Measurements from ENCODE around the gene RNF213.
"Not testable (repeated sequence)": the region's sequence is repeated elsewhere in the genome, so short reads cannot be mapped to it uniquely, and the experiment has no call there.

The RNF213 gene

DNA sequence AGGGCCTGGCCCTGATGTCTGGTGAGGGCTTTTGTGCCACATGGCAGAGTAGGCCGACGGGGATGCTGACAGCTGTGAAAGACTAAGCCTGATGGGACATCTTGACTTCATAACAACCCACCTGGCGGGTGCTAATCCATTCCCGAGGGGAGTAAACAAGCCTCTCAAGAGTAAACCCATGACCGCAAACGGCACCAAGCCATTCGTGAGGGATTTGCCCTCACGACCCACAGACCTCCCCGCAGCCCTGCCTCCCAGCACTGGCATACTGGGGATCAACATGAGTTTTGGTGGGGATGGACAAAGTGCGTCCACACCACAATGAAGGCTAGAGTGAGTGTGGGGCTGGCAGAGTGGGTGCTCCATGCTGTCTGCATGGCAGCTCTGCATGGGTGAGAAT, 11.7 kb downstream of the RNF213 start:
- no peak for DNase-seq

DNA sequence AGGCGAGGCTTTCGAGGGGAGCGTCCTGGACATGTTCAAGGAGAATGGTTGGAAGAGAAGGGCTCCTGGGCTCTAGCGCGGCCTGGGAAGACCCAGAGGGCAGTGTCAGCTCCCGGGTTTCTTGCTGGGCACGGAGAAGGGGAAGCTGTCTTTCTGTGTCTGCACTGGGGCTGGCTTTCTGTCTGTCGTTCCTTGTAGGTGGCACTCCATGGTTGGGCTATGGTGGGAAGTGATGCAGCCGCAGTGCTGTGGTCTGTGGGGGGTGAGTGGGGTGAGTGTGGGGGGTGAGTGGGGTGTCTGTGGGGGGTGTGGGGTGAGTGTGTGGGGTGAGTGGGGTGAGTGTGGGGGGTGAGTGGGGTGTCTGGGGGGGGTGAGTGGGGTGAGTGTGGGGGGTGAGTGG, 13.7 kb downstream of the RNF213 start:
- no peak for DNase-seq

DNA sequence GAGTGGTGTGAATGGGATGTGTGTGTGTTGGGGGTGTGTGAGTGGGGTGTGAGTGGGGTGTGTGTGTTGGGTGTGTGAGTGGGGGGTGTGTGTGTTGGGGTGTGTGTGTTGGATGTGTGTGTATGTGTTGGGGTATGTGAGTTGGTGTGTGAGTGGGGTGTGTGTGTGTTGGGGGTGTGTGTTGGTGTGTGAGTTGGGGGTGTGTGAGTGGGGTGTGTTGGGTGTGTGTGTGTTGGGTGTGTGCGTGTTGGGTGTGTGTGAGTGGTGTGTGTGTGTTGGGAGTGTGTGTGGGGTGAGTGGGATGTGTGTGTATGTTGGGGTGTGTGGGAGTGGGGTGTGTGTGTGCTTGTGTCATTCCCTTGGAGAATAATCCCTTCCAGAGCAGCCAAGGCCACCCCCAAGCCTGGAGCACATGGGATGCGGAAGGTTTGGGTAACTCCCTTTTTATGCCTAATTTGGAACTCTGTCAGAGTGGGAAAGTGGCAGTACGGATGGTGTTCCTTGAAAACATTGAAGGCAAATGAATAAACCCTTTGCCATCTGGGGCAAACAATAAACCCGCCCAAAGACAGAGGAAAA, 14.3 kb downstream of the RNF213 start:
- no peak for DNase-seq

DNA sequence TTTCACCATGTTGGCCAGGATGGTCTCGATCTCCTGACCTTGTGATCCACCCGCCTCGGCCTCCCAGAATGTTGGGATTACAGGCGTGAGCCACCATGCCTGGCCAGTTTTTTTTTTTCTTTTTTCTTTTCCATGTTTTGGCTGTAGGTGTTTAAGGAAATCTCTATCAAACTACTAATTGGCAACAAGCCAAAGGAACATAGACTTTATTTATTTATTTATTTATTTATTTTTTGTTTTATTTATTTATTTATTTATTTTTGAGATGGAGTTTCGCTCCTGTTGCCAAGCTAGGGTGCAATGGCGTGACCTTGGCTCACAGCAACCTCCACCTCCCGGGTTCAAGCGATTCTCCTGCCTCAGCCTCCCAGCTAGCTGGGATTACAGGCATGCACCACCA, 15.2 kb downstream of the RNF213 start:
- DNase-seq, result not testable (repeated sequence)

DNA sequence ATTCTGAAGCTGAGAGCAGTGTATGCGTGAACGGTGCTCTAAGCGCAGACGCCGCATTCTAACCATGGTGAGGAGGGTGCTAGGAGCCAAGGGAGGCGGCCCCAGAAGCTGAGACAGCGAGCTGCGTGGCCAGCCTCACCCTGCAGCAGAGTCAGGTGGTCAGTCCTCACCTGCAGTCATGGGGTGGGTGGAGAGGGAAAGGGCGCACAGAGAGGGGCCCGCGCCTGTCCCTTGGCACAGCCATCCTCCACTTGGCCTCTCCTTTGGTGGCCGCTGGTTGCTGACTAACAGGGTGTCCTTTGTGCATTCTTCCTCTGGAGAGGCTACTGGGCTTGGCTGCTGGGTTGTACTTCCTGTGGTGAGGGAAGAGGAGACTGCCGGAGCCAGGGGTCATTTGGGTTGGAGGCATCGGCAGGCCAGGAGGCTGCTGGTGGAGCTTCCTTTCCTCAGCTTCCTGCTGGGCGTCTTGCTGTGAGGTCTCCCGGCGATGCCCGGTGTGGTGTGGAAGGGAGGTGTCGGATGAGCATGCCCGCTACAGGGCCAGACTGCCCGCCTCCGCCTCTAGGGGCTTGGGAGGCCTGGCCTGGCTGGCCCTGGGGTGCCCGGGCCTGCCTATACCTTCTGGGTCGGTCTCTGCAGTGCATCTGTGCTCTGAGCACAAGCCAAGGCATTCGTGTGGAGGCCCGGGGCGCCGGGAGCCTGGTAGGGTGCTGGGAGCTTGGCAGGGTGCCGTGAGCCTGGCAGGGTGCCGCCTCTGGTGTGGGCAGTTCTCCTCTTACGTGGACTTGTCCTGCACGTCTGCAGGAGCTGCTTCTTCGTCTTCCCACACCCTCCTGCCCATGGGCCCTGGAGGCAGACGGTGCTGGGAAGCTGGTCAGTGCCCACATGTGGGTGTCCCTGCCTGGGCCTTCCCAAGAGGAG, 17.4 kb downstream of the RNF213 start:
- no peak for DNase-seq

DNA sequence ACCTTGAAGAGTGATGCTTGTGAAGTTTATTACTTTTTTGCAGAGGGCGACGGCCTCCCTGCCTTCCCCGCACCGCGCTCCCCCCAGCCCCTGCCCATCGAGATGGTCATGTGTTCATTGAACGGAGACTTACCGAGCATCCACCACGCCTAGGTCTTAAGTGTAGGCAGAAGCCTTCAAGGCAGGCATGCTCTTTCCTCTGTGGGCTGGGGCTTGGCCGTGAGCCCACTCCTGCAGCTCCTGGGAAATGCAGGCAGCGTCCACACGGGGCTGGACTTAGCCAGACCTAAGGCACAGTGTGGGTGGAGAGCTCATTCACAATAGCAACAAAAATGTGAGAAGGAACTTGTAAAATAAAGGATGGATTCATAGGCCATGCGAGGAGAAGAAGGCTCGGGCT, 19.2 kb downstream of the RNF213 start:
- no peak for DNase-seq

DNA sequence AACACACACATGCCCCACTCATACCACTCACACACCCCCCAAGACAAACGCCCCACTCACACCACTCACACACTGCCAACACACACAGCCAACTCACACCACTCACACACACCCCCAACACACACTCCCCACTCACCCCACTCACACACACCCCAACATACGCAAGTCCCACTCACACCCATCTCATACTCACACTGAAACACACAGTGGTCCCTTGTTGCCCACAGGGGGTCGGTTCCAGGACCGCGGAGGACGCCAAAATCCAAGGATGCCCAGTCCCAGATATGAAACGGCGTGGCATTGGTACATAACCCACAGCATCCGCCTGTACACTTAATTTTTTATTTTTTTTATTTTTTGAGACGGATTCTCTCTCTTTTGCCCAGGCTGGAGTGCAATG, 20.9 kb downstream of the RNF213 start:
- no peak for DNase-seq

DNA sequence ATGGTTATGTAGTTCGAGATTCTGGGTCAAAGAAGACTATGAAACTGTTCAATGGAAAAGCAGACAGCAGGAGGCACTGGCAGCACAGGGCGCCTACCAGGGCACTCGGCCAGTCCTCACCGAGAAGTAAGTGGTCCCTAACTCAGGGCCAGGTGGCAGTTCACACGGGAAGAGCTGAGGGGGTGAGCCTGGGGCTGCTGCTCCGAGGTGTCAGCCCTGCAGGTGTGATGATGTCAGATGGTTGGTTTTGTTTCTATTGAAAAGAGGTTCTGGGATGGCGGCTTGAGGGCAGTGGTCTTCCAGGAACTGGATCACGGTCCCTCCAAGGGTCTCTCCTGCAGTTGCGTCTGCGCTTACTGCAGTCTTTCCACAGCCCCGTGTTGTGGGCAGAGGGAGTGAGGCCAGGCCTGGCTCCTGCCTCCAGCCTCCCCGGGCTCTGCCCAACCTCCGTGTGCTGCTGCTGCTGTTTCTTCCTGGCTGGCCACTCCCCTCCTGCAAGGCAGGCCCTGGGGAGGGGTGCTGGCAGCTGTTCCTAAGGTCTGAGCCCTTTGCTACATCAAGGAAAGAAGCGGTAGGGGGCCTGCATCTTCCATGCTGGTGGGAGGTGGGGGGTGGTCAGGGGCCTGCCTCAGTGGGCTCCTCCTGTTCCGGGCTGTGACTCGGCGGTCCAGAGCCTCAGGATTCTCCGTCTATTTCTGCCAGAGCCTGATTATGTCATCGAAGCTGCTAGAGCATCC, 22.6 kb downstream of the RNF213 start:
- DNase-seq, result no peak

DNA sequence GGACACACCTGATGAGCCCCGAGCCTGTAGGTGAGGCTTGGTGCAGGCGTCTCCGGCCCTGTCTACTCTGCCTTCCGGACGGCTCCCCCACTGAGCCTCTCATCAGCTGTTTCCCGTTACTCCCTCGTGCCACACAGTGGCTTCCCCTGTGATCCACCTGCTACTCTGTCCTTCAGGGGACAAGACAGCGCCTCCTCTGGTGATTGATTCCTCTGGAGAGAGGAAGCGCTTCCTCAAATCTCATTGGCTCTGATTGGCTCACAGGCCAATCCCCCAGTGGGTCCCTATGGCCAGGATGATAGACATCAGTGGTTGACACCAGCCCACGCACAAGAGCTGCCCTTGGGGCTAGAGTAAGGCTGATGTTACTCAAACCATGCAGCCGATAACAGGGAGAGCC, 24.0 kb downstream of the RNF213 start:
- DNase-seq, result no peak

DNA sequence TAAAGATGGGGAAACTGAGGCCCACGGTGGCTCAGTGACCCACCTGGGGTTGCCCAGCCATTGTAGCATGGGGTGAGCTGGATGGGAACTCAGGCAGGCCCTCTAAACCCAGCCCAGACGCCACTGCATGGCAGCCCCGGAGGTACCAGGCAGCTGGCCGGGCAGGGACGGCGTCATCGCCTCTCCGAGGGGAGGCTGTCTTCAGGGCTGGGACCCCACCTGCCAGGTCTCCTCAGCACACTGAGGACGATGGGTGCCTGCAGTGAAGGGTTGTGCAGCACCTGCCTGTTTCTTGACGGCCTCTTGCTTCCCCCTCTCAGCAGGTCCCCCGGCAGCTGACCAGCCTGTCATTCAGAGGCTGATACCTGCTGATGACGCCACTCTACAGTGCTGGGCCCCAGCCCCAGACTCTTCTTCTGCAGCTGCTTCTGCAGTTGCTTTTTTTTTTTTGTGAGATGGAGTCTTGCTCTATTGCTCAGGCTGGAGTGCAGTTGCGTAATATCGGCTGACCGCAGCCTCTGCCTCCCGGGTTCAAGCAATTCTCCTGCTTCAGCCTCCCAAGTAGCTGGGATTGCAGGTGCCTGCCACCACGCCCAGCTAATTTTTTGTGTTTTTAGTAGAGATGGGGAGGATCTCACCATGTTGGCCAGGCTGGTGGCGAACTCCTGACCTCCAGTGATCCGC, 24.7 kb downstream of the RNF213 start:
- no peak for DNase-seq

DNA sequence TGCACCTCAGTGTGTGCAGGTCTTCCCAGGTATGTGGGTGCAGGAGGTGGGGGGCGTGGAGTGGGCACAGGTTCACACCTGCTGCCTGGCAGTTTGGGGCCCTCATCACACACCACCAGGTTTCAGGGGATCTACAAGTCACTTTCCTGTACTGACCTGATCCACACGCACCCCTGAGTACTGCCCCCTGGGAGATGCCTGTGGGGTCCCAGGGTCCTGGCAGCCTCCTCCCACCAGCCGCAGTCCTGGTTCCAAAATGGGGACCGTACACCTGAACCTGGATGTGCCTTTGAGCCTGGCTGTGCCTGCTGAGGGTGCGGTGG, 25.9 kb downstream of the RNF213 start:
- no peak for DNase-seq

DNA sequence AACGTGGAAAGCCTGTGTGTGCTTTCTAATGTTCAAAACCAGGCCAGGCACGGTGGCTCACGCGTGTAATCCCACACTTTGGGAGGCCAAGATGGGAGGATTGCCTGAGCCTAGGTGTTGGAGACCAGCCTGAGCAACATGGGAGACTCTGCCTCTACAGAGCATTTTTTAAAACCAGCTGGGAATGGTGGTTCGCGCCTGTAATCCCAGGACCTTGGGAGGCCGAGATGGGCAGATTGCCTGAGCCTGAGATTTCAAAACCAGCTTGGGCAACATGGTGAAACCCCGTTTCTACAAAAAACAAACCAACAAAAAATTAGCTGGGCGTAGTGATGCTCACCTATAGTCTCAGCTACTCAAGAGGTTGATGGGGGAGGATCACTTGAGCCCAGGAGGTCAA, 26.4 kb downstream of the RNF213 start:
- no peak for DNase-seq

DNA sequence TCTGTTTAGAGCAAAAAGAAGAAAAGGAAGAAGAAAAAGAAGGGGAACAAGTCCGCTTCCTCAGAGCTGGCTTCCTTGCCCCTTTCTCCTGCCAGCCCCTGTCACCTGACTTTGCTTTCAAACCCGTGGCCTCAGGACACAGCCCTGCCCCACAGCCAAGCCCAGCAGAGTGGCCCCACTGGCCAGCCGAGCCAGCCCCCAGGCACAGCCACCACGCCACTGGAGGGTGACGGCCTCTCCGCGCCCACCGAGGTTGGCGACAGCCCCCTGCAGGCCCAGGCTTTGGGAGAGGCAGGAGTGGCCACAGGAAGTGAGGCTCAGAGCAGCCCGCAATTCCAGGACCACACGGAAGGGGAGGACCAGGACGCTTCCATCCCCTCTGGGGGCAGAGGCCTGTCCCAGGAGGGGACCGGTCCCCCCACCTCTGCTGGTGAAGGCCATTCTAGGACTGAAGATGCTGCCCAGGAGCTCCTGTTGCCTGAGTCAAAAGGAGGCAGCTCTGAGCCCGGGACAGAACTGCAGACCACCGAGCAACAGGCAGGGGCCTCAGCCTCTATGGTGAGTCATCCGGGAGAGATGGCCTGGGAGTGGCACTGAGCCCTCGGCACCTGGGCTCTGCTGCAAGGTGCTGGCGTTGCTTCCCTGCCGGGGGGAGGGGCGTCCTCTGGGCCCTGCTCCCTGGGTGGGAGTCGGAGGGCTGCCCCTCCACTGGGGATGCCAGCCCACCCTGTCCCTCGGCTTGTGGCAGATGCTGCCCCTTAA, 27.3 kb downstream of the RNF213 start:
- DNase-seq, result no peak

DNA sequence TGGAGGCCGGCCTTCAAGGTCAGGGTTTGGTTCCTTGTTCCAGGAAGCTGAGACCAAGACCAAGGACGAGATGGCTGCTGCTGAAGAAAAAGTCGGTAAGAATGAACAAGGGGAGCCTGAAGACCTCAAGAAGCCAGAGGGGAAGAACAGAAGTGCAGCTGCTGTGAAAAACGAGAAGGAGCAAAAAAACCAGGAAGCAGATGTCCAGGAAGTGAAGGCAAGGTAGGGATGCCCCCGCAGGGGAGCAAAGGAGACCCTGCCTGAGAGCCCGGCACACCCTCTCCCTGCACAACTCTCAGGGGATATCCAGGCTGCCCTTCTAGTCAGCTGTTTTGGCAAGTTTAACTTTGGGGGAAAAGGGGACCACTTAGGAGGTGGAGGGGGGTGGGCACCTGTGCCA, 29.0 kb downstream of the RNF213 start:
- DNase-seq, result no peak

DNA sequence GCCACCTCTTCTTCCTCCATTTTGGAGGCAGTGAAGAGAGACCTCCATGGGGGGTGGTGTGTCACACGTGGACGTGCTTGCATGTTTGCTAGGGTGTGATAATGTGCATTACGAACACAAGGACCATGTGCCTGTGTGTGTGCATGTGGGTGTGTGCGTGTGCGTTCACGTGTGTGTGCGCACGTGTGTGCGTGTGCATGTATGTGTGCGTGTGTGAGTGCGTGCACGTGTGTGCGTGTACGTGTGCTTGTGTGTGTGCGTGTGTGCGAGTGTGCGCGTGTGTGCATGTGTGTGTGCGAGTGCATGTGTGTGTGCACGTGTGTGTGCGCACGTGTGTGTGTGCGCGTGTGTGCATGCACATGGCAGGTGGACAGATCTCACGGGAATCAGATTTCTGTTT, 29.5 kb downstream of the RNF213 start:
- no peak for DNase-seq

DNA sequence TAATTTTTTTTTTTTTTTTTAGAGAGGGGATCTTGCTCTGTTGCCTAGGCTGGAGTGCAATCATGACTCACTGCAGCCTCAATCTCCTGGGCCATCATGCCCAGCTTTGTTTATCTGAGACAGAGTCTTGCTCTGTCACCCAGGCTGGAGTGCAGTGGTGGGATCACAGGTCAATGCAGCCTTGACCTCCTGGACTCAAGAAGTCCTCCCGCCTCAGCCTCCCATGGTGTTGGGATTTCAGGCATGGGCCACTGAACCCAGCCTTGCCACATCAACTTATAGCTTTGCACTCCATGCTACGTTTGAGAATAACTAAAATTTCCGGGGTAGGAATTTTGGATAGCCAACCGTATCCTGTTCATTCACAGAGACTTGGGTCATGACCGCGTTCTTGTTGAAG, 30.6 kb downstream of the RNF213 start:
- DNase-seq, result no peak

DNA sequence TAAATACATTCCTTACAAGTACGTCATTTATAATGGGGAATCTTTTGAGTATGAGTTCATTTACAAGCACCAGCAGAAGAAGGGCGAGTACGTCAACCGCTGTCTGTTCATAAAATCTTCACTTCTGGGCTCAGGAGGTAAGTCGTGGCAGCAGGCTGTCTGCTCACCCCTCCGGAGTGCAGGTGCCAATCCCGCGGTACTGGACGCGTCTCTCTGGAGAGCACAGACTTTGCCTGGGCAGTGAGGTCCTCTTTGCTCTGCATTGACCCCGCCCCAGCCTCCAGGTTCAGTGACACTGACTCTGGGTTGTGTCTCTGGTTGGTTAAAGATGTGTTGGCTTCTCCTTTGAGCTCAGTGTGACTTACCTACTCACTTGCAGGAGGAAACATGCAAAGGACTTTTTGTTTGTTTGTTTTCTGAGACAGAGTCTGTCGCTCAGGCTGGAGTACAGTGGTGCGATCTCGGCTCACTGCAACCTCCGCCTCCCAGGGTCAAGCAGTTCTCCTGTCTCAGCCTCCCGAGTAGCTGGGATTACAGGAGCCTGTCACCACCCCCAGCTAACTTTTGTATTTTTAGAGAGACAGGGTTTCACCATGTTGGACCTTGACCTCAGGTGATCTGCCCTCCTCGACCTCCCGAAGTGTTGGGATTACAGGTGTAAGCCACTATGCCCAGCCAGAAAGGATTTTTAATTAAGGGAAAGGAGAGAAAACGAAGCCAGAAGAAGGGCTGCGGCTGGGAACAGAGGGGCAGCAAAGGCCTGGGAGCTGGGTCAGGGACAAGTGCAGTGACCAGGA, 31.2 kb downstream of the RNF213 start:
- no peak for DNase-seq

DNA sequence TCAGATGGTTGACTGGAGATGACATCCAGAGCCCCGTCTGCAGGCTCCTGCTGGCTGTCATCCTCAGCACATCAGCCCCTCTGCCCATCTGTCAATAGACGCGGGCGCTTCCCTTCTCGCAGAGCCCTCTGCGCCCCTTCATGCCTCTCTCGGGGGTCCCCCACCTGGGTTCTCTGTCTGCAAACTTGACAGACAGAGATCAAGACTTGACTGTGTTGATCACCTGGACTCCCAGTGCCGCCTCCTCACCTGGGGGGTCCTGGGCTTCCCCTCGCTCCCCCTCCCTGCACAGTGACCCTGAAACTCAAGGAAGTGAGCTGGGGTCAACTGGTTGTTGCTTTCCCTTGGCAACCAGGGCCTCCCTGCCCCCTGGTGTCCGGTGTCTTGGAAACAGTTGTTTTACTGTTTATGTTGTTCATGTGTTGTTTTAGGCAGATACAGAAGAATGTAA, 31.9 kb downstream of the RNF213 start:
- no peak for DNase-seq

DNA sequence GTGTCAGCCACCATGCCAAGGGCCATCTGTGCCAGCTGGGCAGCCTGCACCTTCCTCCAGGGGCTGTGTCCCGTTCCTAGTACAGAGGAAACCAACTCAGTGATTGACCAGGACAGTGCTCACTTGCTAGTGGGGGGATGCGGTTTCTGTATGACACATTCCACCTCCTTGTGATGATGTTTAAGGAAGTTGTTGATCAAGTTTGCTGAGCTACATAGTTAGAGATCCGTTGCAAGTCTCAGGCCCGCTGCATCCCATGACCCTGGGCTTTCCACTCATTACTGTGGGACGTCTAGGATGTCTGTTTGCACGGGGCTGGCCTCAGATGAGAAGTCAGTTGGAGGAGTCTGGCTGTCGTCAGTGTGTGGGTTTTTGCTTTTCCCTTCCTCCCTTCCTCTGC, 33.6 kb downstream of the RNF213 start:
- no peak for DNase-seq

DNA sequence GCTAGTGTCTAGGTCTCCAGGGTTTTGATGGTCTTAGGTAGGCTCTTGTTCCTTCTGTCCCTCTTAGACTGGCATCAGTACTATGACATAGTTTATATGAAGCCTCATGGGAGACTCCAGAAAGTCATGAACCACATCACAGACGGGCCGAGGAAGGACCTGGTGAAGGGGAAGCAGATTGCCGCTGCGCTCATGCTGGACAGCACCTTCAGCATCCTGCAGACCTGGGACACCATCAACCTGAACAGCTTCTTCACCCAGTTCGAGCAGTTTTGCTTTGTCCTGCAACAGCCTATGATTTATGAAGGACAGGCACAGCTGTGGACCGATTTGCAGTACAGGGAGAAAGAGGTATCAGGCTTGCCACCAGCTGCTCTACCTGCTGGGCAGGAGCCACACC, 34.0 kb downstream of the RNF213 start:
- no peak for DNase-seq

DNA sequence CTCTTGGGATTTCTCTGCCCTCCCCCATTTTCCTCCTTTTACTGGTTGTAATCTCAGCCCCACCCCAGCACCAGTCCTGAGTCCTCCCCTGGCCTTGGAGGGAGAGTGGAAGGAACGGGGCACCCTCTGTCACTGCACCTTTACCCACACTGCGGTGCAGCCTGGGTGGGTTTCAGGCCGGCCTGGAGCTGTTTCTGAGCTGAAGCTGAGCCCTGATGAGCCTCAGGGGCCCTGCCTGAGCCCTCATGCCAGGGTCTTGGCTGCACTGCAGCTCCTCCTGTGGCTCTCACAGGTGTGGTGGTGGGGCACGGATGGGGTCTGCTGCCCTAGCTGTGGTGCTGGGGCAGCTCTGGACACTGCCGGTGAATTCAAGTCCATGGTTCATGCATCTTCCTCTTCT, 34.5 kb downstream of the RNF213 start:
- DNase-seq, result no peak

DNA sequence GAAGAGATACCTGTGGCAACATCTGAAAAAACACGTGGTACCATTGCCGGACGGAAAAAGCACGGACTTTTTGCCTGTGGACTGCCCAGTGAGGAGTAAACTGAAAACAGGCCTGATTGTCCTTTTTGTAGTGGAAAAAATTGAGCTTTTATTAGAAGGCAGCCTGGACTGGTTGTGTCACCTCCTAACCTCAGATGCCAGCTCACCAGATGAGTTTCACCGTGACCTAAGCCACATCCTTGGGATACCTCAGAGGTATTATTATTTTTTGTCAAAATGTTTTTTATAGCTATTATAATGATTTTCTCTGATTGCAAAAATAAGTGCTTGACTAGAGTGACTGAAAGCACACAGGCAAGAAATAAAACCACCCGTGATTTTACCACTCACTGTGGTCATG, 34.9 kb downstream of the RNF213 start:
- no peak for DNase-seq
